ENCODE data around the gene MALRD1.

DNA sequence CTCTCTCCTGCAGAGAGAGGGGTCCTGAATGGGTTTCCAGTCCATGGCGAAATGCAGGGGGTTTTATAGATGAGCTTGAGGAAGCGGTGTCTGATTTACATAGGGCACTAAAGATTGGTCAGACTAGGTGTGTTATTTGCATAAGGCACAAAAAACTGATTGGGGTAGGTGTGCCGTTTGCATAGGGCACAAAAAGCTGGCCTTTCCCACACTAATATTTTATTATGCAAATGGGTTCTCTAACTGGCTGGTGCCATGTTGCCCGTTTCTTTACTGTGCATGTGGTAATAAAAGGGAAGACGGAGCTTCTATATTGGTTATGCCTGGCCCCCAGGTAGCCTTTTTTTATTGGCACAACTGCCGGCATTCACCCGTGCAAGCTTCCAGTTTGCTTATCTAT lies 50.2 kb downstream of the MALRD1 start:
- no peak for TF ChIP-seq POLR2AphosphoS5 (IDR thresholded peaks at IDR 0.05)
- TF ChIP-seq, protein P1, sequence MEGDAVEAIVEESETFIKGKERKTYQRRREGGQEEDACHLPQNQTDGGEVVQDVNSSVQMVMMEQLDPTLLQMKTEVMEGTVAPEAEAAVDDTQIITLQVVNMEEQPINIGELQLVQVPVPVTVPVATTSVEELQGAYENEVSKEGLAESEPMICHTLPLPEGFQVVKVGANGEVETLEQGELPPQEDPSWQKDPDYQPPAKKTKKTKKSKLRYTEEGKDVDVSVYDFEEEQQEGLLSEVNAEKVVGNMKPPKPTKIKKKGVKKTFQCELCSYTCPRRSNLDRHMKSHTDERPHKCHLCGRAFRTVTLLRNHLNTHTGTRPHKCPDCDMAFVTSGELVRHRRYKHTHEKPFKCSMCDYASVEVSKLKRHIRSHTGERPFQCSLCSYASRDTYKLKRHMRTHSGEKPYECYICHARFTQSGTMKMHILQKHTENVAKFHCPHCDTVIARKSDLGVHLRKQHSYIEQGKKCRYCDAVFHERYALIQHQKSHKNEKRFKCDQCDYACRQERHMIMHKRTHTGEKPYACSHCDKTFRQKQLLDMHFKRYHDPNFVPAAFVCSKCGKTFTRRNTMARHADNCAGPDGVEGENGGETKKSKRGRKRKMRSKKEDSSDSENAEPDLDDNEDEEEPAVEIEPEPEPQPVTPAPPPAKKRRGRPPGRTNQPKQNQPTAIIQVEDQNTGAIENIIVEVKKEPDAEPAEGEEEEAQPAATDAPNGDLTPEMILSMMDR (IDR thresholded peaks at IDR 0.05) = no peak
